Stimulated activated CD8-positive, alpha-beta memory T cell treated with anti-CD3 and anti-CD28 coated beads, Interleukin-2, amount 100 ng/mL, for 48 hours (primary cell): ENCODE measurements around the gene MRPS10.
A peak's percentile ranks its signal among the peaks of the same experiment; 100 is the strongest.
"Not testable (repeated sequence)": the region's sequence is repeated elsewhere in the genome, so short reads cannot be mapped to it uniquely, and the experiment has no call there.

ENCODE experiments used
- DNase-seq, 2 donors: peaks; one replicate each; pipeline ENCODE4 v3.0.0-alpha.2; 2020; ENCODE audit warnings: low read depth in 2 of 2

MRPS10 gene

DNA sequence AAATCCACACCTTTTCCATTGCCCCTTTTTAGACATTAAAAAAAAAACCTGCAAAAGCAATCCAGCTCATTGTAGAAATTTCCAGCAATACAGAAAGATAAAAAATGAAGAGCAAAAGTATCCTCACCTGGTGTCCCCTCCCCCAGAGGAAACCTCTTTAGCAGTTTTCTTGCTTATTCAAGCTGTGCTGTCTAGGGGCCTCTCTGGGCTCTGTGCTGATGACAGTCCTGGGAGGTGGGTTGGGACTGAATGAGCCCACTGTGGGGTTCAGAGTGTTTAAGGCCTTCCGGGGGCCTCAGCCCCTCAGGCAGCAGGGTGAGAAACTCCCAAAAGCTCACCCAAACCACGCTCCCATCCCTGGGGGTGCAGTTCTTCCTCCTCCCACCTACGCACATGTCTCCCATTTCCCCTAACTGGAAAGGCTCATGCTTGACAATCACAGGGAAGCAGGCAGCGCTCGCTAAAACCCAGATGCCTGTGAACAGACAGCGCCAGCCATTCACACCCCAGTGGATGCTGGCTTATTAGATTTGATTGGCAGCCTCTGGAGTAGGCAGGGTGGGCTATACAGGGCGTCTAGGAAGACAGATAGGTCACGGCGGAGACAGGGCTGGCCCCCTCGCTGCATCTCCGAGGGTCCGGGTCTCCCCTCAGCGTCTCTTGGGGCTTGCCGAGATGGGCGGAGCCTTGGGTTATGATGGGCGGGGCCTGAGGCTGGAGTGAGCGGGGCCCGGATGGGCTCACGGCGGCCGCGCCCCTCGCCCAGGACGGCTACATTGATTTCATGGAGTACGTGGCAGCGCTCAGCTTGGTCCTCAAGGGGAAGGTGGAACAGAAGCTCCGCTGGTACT, 39.9 kb downstream of the MRPS10 start:
- no peak for DNase-seq

DNA sequence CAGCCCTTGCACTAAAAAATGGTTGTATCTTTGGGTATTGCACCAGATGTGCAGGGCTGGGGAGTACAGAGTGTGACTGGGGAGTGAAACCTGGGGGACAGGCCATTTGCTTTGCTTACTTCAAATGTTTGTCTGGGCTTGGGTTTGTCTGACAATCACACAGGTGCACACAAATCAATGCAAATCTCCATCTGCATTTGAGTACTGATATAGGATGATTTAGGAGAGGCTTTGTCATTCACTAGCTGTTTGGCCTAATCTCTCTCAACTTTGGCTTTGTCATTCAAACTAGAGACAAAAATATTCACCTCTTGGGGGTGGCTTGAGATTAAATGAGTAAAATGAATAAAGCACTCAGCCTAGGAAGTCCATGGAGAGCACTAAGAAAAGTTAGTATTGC, 40.7 kb downstream of the MRPS10 start:
- no peak for DNase-seq

DNA sequence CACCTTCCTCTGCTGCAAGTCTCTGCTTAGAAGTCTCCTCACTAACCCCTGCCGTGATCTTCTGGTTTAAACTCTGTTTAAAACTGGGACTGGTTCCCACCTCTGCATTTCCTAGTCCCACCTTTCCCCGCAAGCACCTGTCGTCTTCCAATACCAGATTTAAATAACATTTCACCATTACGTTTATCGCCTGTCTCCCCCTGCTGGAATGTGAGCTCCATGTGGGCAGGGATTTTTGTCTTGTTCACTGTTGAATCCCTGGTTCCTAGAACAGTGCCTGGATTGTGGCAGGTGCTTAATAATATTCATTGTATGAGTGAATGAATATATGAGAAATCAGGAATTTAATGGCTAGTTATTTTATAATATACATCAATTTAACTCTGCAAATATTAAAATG, 41.8 kb downstream of the MRPS10 start:
- DNase-seq = no peak

DNA sequence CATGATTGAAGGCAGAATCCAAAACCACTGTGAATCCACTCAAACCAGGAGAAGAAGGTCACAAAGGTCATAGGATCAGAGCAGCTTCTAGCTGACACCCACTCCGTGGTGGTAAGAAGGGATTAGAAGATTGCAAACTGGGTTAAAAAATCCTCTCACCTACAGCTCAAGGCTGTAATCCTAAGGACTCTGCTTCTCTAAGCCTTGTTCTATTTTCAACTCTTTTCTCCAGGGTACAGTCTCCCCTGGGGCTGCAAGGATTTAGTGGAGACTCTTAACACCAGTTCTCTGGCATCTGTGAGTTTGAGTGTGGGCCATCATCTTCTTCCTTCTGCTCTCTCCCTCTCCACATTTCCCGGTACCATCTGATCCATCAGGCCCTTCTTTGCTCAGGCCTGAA, 44.6 kb downstream of the MRPS10 start, which contains the start of gene GUCA1A:
TSS of gene GUCA1A (plus strand) at position 264 of the 400 bp plus-strand sequence. CDS start 250 bp downstream, outside the sequence.
- no peak for DNase-seq

DNA sequence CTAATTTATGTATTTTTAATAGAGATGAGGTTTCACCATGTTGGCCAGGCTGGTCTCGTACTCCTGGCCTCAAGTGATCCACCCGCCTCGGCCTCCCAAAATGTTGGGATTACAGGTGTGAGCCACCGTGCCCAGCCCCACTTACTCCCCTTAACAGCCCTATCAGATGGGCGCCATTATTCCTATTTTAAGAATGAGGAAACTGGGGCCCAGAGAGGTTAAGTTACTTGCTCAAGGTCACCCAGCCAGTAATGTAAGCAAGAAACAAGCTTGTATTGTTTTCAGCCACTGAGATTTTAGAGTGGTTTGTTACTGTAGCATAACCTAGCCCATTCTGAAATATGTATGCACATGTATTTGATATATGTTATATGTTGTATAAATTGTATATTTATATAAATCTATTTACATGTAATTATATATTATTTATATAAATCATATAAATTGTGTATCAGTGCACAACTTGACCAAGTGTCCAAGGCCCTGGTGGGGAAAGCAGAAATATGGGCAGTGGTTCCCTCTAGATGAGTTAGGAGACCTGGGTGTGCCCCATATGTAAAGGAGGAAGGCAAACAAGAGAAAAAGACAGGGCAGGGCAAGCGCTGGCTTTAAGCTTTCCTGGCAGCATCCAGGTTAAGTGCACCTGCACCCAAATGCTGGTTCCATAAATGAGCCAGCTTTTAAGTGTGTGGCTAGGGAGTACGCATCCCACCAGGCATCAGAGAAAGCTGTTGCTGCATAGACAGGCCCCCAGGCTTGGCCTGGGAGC, 45.7 kb downstream of the MRPS10 start:
- DNase-seq = no peak

DNA sequence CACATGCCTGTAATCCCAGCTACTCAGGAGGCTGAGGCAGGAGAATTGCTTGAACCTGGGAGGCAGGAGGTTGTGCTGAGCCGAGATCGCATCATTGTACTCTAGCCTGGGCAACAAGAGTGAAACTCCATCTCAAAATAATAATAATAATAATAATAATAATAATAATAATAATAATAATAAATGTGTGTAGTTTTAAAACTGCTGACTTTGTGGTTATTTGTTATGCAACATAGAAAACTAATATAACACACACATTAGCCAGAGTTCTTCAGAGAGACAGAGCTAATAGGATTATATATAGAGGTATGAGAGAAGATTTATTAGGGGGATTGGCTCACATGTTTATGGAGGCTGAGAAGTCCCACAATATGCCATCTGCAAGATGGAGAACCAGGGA, 47.9 kb downstream of the MRPS10 start:
- DNase-seq = not testable (repeated sequence)

DNA sequence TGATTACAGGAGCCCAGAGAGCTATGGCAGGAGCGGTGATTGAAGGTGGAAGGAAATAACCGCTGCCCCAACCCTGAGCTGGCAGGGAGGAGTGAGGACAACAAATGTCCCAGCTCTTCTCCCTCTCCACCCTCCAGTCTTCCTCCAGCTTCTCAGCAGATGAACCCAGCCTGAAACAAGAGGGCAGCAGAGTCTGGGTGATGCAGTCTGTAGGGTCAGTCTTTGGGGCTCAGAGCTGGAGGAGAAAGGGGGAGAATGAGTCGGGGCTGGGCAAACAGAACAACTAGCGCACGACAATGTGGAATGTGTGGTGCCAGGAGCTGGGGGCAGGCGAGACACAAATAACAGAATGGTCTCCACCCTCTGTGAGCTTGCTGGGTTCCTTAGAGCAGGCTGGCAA, 49.0 kb downstream of the MRPS10 start:
- no peak for DNase-seq

DNA sequence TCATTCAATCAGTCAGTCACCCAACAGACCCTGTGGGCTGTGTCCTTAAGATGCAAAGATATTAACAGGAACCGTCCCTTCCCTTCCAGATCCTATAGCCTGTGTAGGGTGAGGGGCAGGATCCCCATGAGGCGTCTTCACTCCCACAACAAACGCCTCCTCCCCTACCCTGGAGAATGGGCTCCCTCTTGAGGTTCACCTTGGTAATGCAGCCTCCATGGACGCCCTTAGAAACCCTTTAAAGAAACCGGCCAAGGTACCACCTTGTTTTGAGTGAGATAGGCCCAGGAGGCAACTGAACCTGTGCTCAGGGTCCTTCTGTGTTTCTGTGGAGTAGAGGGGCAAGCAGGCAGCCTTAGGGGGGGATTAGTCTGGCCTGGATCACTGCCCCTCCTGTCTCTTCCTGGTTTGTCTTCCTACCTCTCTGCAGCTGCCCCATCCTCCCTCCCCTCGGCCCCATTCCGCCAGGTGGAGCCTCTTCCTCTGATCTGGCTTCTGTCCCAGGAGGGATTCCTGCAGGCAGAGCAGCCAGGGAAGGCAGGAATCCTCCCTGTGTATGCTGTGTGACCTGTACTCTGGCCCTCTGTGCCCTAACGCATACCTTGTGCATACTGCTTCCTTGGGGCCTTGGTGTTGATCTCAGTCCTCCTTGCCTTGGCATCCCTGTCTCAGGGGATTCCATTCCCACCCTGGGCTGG, 51.1 kb downstream of the MRPS10 start:
- DNase-seq = peak; percentile 53 to 72

DNA sequence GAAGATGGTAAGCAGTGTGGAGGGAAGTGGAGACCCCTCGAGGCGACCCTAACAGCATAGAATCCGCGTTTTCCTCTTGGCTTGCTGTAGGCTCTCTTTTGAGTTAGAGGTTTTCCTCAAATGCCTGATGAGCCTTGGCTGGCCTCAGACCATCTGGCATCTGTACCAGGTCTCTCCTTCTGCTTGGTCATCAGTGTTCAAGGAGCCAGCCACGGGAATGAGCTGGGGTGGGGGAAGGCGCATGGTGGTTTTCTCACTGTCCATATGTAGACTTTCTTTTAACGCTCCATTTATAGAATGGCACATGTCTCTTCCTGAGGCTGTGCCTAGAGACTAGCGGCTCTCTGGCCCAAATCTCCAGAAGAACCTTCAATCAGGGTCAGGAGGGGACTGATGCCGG, 52.6 kb downstream of the MRPS10 start:
- no peak for DNase-seq

DNA sequence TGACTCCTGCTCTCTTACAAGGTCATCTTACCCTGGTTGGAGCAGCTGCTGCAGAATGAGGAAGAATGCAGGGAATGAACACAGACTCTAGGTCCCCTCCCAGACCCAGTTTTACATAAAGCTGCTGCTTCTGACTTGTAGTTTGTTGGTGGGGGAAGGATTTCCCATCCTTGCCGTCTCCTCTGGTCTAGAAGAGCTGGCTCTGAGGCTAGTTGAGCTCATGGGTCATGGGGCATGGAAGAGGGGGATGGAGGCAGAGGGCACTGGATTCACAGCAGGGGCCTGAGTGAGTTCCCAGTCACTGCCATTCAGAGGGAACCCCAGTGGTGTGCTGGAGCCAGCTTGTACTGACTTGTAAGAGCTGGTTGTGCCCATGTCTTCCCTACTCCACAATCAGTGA, 53.7 kb downstream of the MRPS10 start:
- DNase-seq = no peak

DNA sequence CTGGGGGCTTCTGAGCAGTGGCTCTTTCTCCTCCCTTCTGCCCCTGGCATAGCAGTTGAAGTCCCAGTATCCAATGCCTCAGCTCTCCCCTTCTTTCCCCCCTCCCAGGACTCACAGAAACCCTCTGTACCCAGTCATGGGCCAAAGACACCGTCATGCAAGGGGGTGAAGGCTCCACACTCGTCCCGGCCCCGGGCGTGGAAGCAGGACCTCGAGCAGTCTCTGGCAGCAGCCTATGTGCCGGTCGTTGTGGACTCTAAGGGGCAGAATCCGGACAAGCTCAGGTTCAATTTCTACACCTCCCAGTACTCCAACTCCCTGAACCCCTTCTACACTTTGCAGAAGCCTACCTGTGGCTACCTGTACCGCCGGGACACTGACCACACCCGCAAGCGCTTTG, 54.8 kb downstream of the MRPS10 start:
- no peak for DNase-seq

DNA sequence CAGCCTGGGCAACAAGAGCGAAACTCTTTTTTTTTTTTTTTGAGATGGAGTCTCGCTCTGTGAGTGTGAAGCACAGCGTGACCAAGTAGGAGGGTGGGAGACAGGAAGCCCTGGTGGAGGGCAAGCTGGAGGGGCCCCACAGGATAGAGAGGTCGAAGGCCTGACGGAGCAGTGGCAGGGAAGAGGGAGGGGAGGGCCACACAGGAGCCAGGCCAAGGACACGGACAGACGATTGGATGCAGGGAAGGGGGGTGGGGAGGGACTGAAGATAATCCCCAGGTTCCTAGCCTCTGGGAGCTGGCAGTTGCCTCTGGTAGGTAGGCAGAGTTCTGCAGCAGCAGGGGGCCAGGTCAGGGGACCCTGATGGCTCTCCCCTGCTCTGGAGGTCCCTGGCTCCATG, 55.3 kb downstream of the MRPS10 start:
- DNase-seq = no peak

DNA sequence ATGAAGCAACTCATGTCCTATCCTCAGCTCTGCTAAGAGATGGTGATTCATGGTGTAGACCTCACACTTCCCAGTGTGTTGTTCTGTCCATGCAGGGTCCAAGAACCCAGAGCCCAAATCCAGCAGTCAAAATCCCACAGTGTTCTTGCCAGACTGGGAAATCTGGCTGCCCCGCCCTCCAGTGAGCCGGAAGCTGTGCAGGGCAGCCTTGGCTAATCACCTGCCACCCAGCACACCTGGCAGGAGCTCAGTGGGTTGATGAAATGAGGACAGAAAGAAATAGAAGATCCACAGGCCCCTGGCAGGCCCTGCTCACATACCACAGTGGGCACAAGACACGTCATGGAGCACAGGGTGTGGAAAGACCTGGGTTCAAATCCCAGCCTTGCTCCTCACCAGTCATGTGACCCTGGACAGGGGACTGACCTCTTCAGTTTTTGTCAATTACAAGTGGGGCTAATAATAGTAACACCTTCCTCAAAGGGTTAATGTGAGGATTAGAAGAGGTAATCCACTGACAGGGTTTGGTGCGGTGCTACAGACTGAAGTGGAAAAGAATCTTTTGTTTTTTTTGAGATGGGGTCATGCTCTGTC, 58.1 kb downstream of the MRPS10 start:
- DNase-seq = no peak

DNA sequence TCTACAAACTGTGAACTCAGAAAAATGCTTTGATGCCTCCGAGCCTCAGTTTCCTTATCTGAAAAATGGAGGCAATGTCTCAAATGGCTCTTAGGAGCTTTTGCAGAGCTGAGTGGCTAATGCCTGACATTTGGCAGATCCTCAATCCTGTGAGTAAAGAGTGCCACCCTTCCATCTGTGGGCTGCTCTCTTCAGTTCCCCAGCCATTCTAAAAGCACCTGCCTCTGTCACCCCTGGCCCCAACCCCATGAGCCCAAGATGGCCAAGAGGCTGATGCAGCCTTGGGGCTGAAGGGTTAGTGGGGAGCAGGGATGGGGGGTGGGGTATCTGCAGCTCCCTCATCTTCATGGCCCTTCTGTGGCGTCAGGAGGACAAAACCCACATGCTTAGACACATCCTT, 59.0 kb downstream of the MRPS10 start:
- DNase-seq = no peak

DNA sequence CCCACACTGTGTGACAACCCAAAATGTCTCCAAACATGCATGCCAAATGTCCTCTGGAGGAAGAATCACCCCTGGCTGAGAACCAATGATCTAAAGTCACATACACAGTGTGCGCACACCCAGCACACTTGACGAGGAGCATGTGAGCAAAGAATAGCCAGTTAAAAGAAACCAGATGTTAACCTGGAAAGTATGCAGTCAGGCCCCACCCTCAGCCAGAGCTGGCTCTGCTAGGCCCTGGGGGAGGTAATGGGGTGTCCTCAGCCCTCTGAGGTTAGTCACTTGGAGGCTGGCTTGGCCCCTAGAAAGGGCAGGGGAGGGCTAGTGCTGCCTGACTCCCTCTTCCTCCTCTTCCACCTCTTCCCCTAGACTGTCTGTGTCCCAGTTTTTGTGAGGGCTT, 59.6 kb downstream of the MRPS10 start:
- no peak for DNase-seq
